DND-41 (cell line): Measurements from ENCODE around the gene GOLGA6L7.
"Not testable (repeated sequence)": the region's sequence is repeated elsewhere in the genome, so short reads cannot be mapped to it uniquely, and the experiment has no call there.

Experiments used
- ATAC-seq: fragments of 200-7000 bp; cut with Tn5 transposase; 3 replicates; pipeline ENCODE4 v1.9.1; 2021; ENCODE audit warnings: low read depth; ENCODE audit not compliant: insufficient read depth
- DNase-seq: peaks from one replicate; pipeline ENCODE4 v3.0.0-alpha.2; 2020
- H2AFZ ChIP-seq: 2 replicates; pipeline ENCODE4 v1.6.0; 2012; ENCODE audit warnings: low read depth, low read length
- H3K27ac ChIP-seq: 2 replicates; pipeline ENCODE4 v1.5.1; 2012; ENCODE audit warnings: low read length, inconsistent platforms
- H3K27me3 ChIP-seq: fragments of 200-600 bp; sonication (generic); 2 replicates; pipeline ENCODE4 v1.6.0; 2012; ENCODE audit warnings: low read length, mild to moderate bottlenecking, inconsistent platforms; ENCODE audit not compliant: insufficient read depth, poor library complexity
- H3K36me3 ChIP-seq: 2 replicates; pipeline ENCODE4 v1.5.1; 2012; ENCODE audit warnings: low read length, inconsistent platforms; ENCODE audit not compliant: insufficient read depth
- H3K4me1 ChIP-seq: 2 replicates; pipeline ENCODE4 v1.5.1; 2012; ENCODE audit warnings: mild to moderate bottlenecking, low read length; ENCODE audit not compliant: insufficient read depth
- H3K4me2 ChIP-seq: 2 replicates; pipeline ENCODE4 v1.6.0; 2012; ENCODE audit warnings: mild to moderate bottlenecking, moderate library complexity, low read length, inconsistent platforms; ENCODE audit not compliant: insufficient read depth
- H3K4me3 ChIP-seq, 2 experiments: fragments of 200-600 bp in 1 of 2; shearing (Covaris generic) in 1 of 2; 2 replicates each; pipeline ENCODE4 v1.5.1; 2012 to 2016; ENCODE audit warnings: inconsistent platforms in 2 of 2, low read length in 2 of 2, mild to moderate bottlenecking in 2 of 2, low read depth in 1 of 2, moderate library complexity in 1 of 2
- H3K79me2 ChIP-seq: 2 replicates; pipeline ENCODE4 v1.6.0; 2012; ENCODE audit warnings: low read length, inconsistent platforms; ENCODE audit not compliant: insufficient read depth
- H3K9ac ChIP-seq: 2 replicates; pipeline ENCODE4 v1.6.0; 2012; ENCODE audit warnings: low read depth, mild to moderate bottlenecking, inconsistent platforms, low read length, moderate library complexity
- H3K9me3 ChIP-seq: 2 replicates; pipeline ENCODE4 v1.5.1; 2012; ENCODE audit warnings: low read length, moderate library complexity, mild to moderate bottlenecking, inconsistent platforms; ENCODE audit not compliant: insufficient read depth, severe bottlenecking
- H4K20me1 ChIP-seq: 2 replicates; pipeline ENCODE4 v1.6.0; 2012; ENCODE audit warnings: low read length; ENCODE audit not compliant: insufficient read depth
- CTCF ChIP-seq: IDR thresholded peaks from 2 replicates; pipeline ENCODE4 v1.5.1; 2012; ENCODE audit warnings: borderline replicate concordance, low read length, moderate library complexity, mild to moderate bottlenecking; ENCODE audit not compliant: poor library complexity, severe bottlenecking; ENCODE audit errors: extremely low read depth
- EZH2 ChIP-seq: IDR thresholded peaks from 3 replicates; pipeline ENCODE4 v1.6.1; 2012; ENCODE audit warnings: borderline replicate concordance, low read depth, mild to moderate bottlenecking, moderate library complexity, low read length, inconsistent platforms; ENCODE audit not compliant: severe bottlenecking

Gene GOLGA6L7, protein sequence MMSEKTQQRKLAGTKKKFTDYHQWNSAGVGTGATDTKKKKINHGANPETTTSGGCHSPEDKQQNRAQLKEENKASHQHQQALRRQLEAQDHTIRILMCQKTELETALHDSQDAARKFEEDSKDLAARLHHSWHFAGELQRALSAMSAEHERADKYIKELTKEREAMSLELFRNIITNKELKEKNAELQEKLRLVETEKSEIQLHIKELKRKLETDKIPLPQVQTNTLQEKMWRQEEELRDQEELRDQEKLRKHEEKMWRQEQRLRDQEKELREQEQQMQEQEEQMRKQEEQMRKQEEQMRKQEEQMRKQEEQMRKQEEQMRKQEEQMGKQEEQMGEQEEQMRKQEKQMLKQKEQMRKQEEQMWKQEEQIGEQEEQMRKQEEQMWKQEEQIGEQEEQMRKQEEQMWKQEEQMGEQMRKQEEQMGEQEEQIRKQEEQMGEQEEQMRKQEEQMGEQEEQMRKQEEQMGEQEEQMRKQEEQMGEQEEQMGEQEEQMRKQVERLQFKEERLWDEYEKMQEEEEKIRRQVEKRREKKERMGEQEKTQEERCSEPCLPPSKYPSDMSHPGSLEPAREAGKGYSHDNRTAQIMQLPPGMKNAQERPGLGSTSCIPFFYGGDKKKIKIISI

DNA sequence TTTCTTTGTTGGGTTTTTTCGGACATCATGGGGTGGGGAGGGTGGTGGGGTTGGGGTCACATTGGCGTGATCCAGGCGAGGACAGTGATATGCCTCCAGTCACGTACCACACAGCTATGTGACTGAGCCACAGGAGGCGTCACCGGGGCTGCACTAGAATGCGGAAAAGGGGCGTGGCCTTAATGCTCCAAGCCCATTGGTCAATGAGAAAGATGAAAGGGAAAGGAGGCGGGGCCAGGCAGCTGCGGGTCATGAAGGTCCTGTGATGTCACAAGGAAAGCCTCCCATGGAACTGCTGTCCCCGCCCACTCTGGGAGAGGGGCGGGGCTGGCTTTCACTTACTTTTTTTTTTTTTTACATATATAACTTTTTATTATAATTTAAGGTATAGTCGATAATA lies at the start of gene GOLGA6L7:
GOLGA6L7 (minus strand) TSS at position 124 of the 400 bp plus-strand sequence; CDS start at position 29, 95 bp downstream.
- DNase-seq = peak; percentile 11
- H3K4me1 ChIP-seq, H3K79me2 ChIP-seq, H3K9ac ChIP-seq, H2AFZ ChIP-seq, H3K36me3 ChIP-seq, ATAC-seq, H3K4me3 ChIP-seq, H4K20me1 ChIP-seq, H3K27me3 ChIP-seq, H3K9me3 ChIP-seq, H3K27ac ChIP-seq, H3K4me2 ChIP-seq: not testable (repeated sequence)

- Histone ChIP-seq H3K9ac (no peak overlapping the region), H3K9me3 (no peaks in the 10 kb centered on the region), H3K36me3 (no peaks in the 10 kb centered on the region), H2AFZ (no peak overlapping the region), H3K27me3 (no peaks in the 10 kb centered on the region), H3K4me3 (no peak overlapping the region), H3K4me1 (no peaks in the 10 kb centered on the region), H3K4me2 (no peak overlapping the region), H4K20me1 (no peaks in the 10 kb centered on the region), H3K27ac (no peak overlapping the region), H3K79me2 (no peaks in the 10 kb centered on the region)
- TF ChIP-seq CTCF (no peak), EZH2 (no peak)
- DNase-seq (no peak), ATAC-seq (no peak)
These were observed 49.6 kb upstream of the GOLGA6L7 start for GRCh38 chr15:28897861-28898585.

DNA sequence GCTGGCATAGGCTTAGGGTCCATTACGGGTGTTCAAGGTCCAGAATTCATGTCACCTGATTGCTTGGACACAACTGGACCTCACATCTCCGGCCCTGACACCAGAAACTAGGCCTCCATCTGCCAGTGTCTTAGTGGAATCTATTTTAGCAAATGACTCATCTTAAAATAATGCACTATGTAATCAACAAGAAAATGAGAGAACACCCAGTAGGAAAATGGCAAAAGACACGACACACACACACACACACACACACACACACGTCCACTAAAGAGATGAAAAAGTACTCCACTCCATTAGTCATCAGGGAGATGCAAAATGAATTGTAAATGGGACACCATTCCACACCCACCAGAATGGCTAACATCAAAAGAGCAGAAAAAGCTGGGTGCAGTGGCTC lies 48.5 kb upstream of the GOLGA6L7 start:
- no peak overlapping the region for H3K27ac ChIP-seq
- no peaks in the 10 kb centered on the region for H3K36me3 ChIP-seq
- no peaks in the 10 kb centered on the region for H3K79me2 ChIP-seq
- ATAC-seq (no peak), DNase-seq (no peak)
- no peaks in the 10 kb centered on the region for H3K27me3 ChIP-seq
- no peak overlapping the region for H3K9ac ChIP-seq
- no peak overlapping the region for H3K4me2 ChIP-seq
- TF ChIP-seq CTCF (no peak), EZH2 (no peak)
- H4K20me1 ChIP-seq = no peaks in the 10 kb centered on the region
- no peak overlapping the region for H3K4me3 ChIP-seq
- H3K4me1 ChIP-seq = no peaks in the 10 kb centered on the region
- no peaks in the 10 kb centered on the region for H3K9me3 ChIP-seq
- no peak overlapping the region for H2AFZ ChIP-seq

DNA sequence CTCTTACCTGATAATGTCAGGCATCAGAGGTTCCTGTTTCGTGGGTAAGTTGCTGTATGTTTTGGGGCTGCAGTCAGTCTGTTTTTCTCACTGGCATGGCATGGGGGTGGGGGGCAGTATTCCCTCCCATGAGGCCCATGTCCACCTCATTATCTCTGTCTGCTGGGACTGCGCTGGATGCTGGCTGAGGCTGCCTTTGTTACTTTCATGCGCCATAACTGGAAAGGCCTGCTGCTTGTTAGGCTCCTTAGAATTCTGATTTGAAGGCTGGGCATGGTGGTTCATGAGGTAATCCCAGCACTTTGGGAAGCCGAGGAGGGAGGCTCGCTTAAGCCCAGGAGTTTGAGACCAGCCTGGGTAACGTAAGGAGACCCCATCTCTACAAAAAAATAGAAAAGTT lies 47.1 kb upstream of the GOLGA6L7 start:
- Histone ChIP-seq H3K36me3 (no peaks in the 10 kb centered on the region), H3K4me1 (peaks cover 11% of the 10 kb centered on the region), H3K4me3 (no peak overlapping the region), H3K4me2 (no peak overlapping the region), H3K9me3 (no peaks in the 10 kb centered on the region), H2AFZ (no peak overlapping the region), H3K79me2 (no peaks in the 10 kb centered on the region), H4K20me1 (no peaks in the 10 kb centered on the region), H3K27me3 (no peaks in the 10 kb centered on the region), H3K27ac (no peak overlapping the region), H3K9ac (no peak overlapping the region)
- ATAC-seq (no peak), DNase-seq (no peak)
- TF ChIP-seq EZH2 (no peak), CTCF (no peak)
